NOMO-1 treated with dmso at 0.1 percent for 144 hours (cell line): ENCODE data around the gene PTPMT1.

Experiments used
- DNase-seq: peaks from one replicate; lab custom pipeline; 2025; ENCODE audit not compliant: unreplicated experiment; lab: John Stamatoyannopoulos, UW

The PTPMT1 gene

DNA sequence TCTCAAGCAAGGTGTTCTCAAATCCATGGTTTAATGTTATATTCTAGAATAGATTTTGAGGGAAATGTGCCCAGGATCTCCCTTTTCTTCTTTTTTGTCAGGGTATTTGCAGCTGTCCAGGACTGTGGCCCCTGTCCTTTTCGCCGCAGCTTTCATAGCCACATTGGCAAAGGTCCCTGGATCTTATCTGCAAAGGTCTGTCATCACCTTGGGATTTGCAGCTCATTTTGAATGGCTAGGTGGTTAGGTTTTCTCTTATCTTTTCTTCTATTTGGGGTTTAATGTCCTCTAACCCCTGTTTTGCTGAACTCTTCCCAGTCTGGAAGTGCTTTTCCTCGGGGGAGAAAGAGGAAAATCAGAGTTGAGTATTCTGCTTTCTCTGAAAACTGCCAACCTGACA lies 40.5 kb downstream of the PTPMT1 start:
- no peak for DNase-seq

- no peak for DNase-seq
These were observed 41.3 kb downstream of the PTPMT1 start for GRCh38 chr11:47606731-47607130.

DNA sequence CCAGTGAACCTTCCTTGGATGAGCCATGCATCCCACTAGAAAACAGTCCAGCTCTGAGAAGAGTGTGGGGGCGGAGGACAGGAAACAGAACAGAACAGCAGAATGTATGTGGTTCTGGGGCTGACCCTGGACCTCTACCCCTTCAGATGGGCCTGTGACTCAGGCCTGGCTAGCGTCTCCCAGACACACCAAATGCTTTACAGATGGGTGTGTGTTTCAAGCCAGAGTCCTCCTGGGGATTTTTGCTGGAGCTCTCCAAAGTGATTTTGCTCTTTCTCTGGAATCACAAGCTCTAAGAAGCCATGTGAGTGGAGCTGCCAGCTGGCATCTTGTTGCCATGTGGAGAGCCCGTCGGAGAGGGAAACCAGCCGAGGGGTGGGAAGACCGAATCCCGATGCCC lies 42.0 kb downstream of the PTPMT1 start:
- no peak for DNase-seq

GRCh38 chr11:47609675-47610074 lies 44.3 kb downstream of the PTPMT1 start:
- DNase-seq: no peak

DNA sequence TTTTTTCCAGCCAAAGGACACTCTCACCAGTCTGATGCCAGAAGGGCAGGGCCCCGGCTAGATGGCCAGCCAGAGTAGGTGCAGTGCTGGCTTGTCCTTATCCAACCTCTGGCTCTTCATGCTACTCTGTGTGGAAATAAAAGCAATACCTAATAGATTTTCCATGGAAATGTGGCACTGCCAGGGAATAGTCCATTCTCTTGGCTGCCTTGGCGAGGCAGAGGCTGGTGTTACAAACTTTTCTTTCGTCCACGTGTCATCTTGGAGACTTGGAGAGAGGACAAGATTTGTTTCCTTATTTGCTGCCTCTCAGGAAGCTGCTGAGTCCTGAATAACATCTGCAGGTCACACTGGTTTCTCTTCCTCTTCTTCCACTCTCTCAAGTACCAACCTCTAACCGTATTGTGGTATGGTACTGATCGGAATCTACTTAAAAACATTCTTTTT lies 46.0 kb downstream of the PTPMT1 start:
- DNase-seq: peak; percentile 76

DNA sequence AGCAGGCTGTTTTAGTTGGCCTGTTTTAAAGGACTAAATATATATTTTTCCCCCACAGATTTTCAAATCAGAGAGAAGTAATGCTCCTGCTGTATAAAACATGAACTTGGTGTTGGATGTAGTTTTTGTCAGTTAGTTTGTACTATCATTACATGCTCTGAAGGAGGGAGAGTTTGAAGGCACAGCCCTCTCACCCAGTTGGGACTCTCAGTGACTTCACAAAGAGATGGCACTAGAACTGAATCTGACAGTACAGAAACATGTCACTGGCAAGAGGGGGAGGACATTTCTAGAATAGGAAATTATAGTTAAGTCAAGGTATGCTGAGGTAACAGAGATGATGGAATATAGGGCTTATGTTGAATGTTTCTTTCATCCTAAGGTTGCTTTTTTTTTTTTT lies 49.9 kb downstream of the PTPMT1 start:
- no peak for DNase-seq

GRCh38 chr11:47616726-47617416 lies 51.5 kb downstream of the PTPMT1 start:
- DNase-seq: peak; percentile 47

DNA sequence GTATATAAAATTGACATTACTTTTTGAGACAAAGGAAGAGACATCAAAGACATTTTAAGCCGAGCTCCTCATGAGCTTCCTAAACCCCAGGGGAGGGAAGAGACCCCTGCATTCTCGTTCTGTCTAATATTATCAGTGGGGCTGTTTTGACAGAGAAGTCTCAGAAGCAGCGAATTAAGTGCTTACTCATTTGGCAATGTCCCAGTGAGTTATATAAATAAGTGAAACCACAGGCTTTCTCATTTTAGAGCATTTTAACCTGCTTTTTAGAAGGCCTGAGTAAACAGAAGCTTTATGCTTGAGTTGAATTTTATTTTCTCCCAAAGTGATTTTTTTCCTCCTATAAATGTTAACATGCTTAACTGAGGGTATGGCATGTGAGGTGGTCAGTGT lies 52.0 kb downstream of the PTPMT1 start:
- no peak for DNase-seq

DNA sequence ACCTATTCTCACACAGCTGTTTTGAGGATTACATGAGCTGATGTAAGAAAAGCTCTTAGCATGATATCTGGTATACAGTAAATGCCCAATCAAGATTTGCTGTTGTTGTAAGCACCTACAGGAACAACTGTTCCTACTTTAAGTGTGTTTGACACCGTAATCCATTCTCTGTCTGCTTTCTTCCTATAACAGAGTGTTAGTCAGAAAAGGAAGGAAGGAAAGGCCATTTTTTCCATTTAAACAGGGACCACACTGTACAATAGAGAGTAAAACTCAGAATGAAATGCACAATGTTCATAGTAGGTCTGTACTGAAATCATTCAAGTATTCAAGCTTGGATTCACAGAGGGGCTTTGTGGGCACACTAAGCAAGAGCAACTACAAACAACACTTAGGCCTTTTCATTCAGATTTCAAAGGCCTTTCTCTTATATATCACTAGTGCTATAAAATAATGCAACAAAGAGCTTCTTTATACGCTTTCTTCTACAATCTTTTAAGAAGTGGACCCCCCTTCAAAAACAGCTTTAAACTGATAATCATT lies 55.5 kb downstream of the PTPMT1 start:
- DNase-seq: no peak
